ENCODE measurements around the gene ATP5PD. TPM values are rescaled to one million over a fixed set of nuclear protein-coding genes. Genes with fewer than 3 reads are reported as not detected.

ATP5PD gene
- total and polyA plus RNA-seq, 2 of the 8 experiments (the other 6 are each of a cell fraction or from before 2014, with no cell fraction given): 335 to 407 TPM

DNA sequence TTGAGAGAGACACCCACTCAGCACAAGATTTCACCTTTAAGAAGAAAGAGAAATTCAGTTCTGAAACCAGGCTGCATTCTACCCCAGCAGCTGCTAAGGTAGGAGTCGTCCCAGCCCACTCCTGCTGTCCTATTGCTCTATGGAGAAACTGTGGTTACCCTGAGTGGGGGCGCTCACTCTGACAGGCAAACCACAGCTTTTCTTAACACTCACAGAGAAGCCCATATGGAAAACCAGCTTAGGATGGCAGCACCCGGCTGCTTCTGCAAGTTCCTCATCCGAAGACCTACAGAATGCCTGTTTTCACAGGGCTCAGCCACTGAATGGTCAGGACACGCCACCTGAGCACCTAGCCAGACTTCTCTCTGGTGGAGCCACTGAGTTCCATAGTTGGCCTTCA, 7.5 kb downstream of the ATP5PD start:
- ChIA-PET POLR2A (ENCODE audit: partially characterized antibody) (interaction anchor here (0.6 to 1.3 kb wide), 3 partner anchors 21 to 99 kb away, joined by 3 read pairs; no protein-coding TSS in a partner anchor), CTCF (ENCODE audit: partially characterized antibody) (interaction anchor here (0.8 to 3.1 kb wide), 5 partner anchors 10 to 82 kb away, joined by 3 to 11 read pairs (median 3); no protein-coding TSS in a partner anchor)
- no peak overlapping the region for H4K8ac ChIP-seq (ENCODE audit: extremely low read depth, insufficient read depth, low read length)
- peaks cover 7 to 42% (median 25%) of the 10 kb centered on the region in 4 experiments; a peak in 7 of 8 replicates for H3K36me3 ChIP-seq (ENCODE audit: control insufficient read depth in 2 of 4, insufficient read depth in 4 of 4, low read length in 3 of 4)
- H2BK5ac ChIP-seq (ENCODE audit: low read depth, low read length): no peak overlapping the region
- no peak overlapping the region for H3K4me3 ChIP-seq (ENCODE audit: extremely low read depth in 1 of 4, insufficient read depth in 2 of 4, low read depth in 3 of 4, low read length in 4 of 4)
- H2BK120ac ChIP-seq (replicated peaks; ENCODE audit: low read depth, low read length): no peak overlapping the region
- no peak overlapping the region for H3K4ac ChIP-seq (replicated peaks; ENCODE audit: insufficient read length, low read depth, low read length)
- H2BK15ac ChIP-seq (ENCODE audit: low read length): no peak overlapping the region
- peaks cover 0 to 7% of the 10 kb centered on the region in 2 experiments; a peak in 2 of 4 replicates for H3K79me2 ChIP-seq (ENCODE audit: control insufficient read depth in 1 of 2, insufficient read depth in 2 of 2, low read length in 2 of 2)
- no peaks in the 10 kb centered on the region for H3K23me2 ChIP-seq (ENCODE audit: low read depth, low read length)
- no peak overlapping the region for H3K56ac ChIP-seq (replicated peaks; ENCODE audit: insufficient read length, low read depth, low read length)
- FAIRE-seq (no peak), DNase-seq (ENCODE audit: low read depth in 1 of 2, low spot score in 2 of 2) (no peak)
- no peak overlapping the region for H3K18ac ChIP-seq (ENCODE audit: extremely low read depth, low read length)
- no peaks in the 10 kb centered on the region for H3K27me3 ChIP-seq (replicated peaks in 1 of 4; ENCODE audit: control insufficient read depth in 3 of 4, extremely low read depth in 1 of 4, insufficient read depth in 3 of 4, low read length in 3 of 4)
- no peak overlapping the region for H2AK5ac ChIP-seq (ENCODE audit: low read depth, low read length)
- H3K27ac ChIP-seq (ENCODE audit: low read depth, low read length): no peak overlapping the region
- H3K23ac ChIP-seq (ENCODE audit: insufficient read length): no peak overlapping the region
- WGBS, 2 experiments (ENCODE audit: extremely low coverage in 1 of 2, insufficient coverage in 1 of 2, insufficient read length in 1 of 2, insufficient replicate concordance in 2 of 2, low coverage in 1 of 2, low lambda C conversion rate in 2 of 2, missing lambda C conversion rate in 1 of 2): 90% methylated on average over 5 of the region's 5 CpGs; no CpG with 5 or more reads in 1 of the 2 experiments
- no peaks in the 10 kb centered on the region for H3K79me1 ChIP-seq (ENCODE audit: low read depth, low read length)
- no peaks in the 10 kb centered on the region for H4K20me1 ChIP-seq (replicated peaks in 1 of 2; ENCODE audit: control insufficient read depth in 1 of 2, insufficient read depth in 2 of 2, low read length in 2 of 2)
- no peaks in the 10 kb centered on the region for H3K9me3 ChIP-seq (ENCODE audit: insufficient read depth in 2 of 2, low read depth in 1 of 2, low read length in 1 of 2)
- TF ChIP-seq CEBPB (IDR thresholded peaks at IDR 0.05; ENCODE audit: low read depth, low read length) (no peak), KDM4A (IDR thresholded peaks at IDR 0.05; ENCODE audit: low read depth, low read length, severe bottlenecking) (no peak), ATF3 (IDR thresholded peaks at IDR 0.05; ENCODE audit: insufficient read depth, low read depth, low read length) (no peak), TCF12 (IDR thresholded peaks at IDR 0.05; ENCODE audit: low read depth, low read length) (no peak), CTBP2 (IDR thresholded peaks at IDR 0.05; ENCODE audit: borderline replicate concordance, insufficient read depth, insufficient read length, low read length) (no peak), SP2 (IDR thresholded peaks at IDR 0.05; ENCODE audit: low read length) (no peak), MAFK (IDR thresholded peaks at IDR 0.05; ENCODE audit: low read depth, low read length) (no peak), BRCA1 (IDR thresholded peaks at IDR 0.05; ENCODE audit: low read depth, low read length) (no peak), HDAC6 (IDR thresholded peaks at IDR 0.05; ENCODE audit: low read depth, low read length) (no peak), CREB1 (IDR thresholded peaks at IDR 0.05) (no peak), GTF2F1 (IDR thresholded peaks at IDR 0.05; ENCODE audit: borderline replicate concordance, low read depth, low read length) (no peak)
- no peak overlapping the region for H4K5ac ChIP-seq (ENCODE audit: insufficient read length, low read depth, low read length)
- H3K4me1 ChIP-seq (replicated peaks in 1 of 4; ENCODE audit: control insufficient read depth in 3 of 4, insufficient read depth in 4 of 4, low read length in 3 of 4): peaks cover 7 to 18% (median 11%) of the 10 kb centered on the region in 4 experiments; a peak in 6 of 7 replicates
- H3K14ac ChIP-seq (ENCODE audit: insufficient read length): no peak overlapping the region
- H3K9ac ChIP-seq (replicated peaks in 1 of 4; ENCODE audit: extremely low read depth in 1 of 4, low read depth in 3 of 4, low read length in 3 of 4): no peak overlapping the region
- no peak overlapping the region for H4K91ac ChIP-seq (replicated peaks; ENCODE audit: insufficient read length, low read length)
- H2AFZ ChIP-seq (ENCODE audit: low read length): no peak overlapping the region
- H2BK12ac ChIP-seq (ENCODE audit: low read depth, low read length): no peak overlapping the region
- H3K4me2 ChIP-seq (ENCODE audit: insufficient read depth in 1 of 2, low read depth in 2 of 2, low read length in 2 of 2): no peak overlapping the region
- H2BK20ac ChIP-seq (ENCODE audit: low read length): no peak overlapping the region
